CD14-positive monocyte (primary cell): ENCODE measurements around the gene BCR. TPM values are rescaled to one million over a fixed set of nuclear protein-coding genes. Genes with fewer than 3 reads are reported as not detected.

Experiments
- DNase-seq, 3 donors: peaks; one replicate each; pipeline ENCODE4 v3.0.0-alpha.2; 2011 to 2022
- H2AFZ ChIP-seq: 2 replicates; pipeline ENCODE4 v1.6.0; 2012; ENCODE audit warnings: mild to moderate bottlenecking, low read depth, low read length, inconsistent platforms; ENCODE audit not compliant: insufficient read depth, poor library complexity, severe bottlenecking
- H3K27ac ChIP-seq, 2 donors: 1 replicate in 1 of 2; 2 replicates in 1 of 2; pipeline ENCODE4 v1.5.1; 2012 to 2013; ENCODE audit warnings: low read length in 2 of 2, control low read depth in 1 of 2, inconsistent platforms in 1 of 2, low read depth in 1 of 2, mild to moderate bottlenecking in 1 of 2
- H3K27me3 ChIP-seq, 2 donors: one replicate each; pipeline versions ENCODE4 v1.6.0 to v1.6.1; 2011 to 2013; ENCODE audit warnings: low read length in 2 of 2; ENCODE audit not compliant: control insufficient read depth in 2 of 2, insufficient read depth in 2 of 2
- H3K36me3 ChIP-seq, 2 donors: replicated peaks in 1 of 2; 1 replicate in 1 of 2; 2 replicates in 1 of 2; pipeline versions ENCODE4 v1.5.1 to v1.6.1; 2012 to 2013; ENCODE audit warnings: low read length in 2 of 2, control low read depth in 1 of 2, inconsistent platforms in 1 of 2, mild to moderate bottlenecking in 1 of 2; ENCODE audit not compliant: insufficient read depth in 2 of 2, control insufficient read depth in 1 of 2
- H3K4me1 ChIP-seq, 2 donors: 1 replicate in 1 of 2; 2 replicates in 1 of 2; pipeline versions ENCODE4 v1.5.1 to v1.6.1; 2012 to 2013; ENCODE audit warnings: low read length in 2 of 2, control low read depth in 1 of 2, inconsistent platforms in 1 of 2, mild to moderate bottlenecking in 1 of 2, moderate library complexity in 1 of 2; ENCODE audit not compliant: insufficient read depth in 2 of 2, control insufficient read depth in 1 of 2
- H3K4me2 ChIP-seq: replicated peaks from 2 replicates; pipeline ENCODE3; 2012; ENCODE audit warnings: low read length, moderate library complexity, mild to moderate bottlenecking; ENCODE audit not compliant: poor library complexity, severe bottlenecking; ENCODE audit errors: extremely low read depth
- H3K4me3 ChIP-seq, 3 experiments: fragments of 200-600 bp in 1 of 3; sonication (generic) in 1 of 3; replicated peaks in 1 of 3; 1 replicate in 2 of 3; 2 replicates in 1 of 3; pipeline ENCODE4 v1.5.1; 2011 to 2013; ENCODE audit warnings: low read length in 3 of 3, mild to moderate bottlenecking in 3 of 3, control low read depth in 2 of 3, low read depth in 2 of 3, inconsistent platforms in 1 of 3, moderate library complexity in 1 of 3
- H3K79me2 ChIP-seq: 2 replicates; pipeline ENCODE4 v1.6.0; 2012; ENCODE audit warnings: mild to moderate bottlenecking, control low read depth, inconsistent platforms, low read length, moderate library complexity; ENCODE audit not compliant: insufficient read depth
- H3K9ac ChIP-seq: 2 replicates; pipeline ENCODE4 v1.6.0; 2017; ENCODE audit warnings: low read length, mild to moderate bottlenecking; ENCODE audit not compliant: insufficient read depth, poor library complexity, severe bottlenecking
- H3K9me3 ChIP-seq, 2 donors: replicated peaks in 1 of 2; 1 replicate in 1 of 2; 2 replicates in 1 of 2; pipeline versions ENCODE4 v1.5.1 to v1.6.1; 2012 to 2013; ENCODE audit warnings: low read length in 2 of 2, control low read depth in 1 of 2; ENCODE audit not compliant: control insufficient read depth in 1 of 2, insufficient read depth in 1 of 2
- H4K20me1 ChIP-seq: 2 replicates; pipeline ENCODE4 v1.6.0; 2012; ENCODE audit warnings: mild to moderate bottlenecking, low read length, control low read depth, moderate library complexity; ENCODE audit not compliant: insufficient read depth
- H3K27ac Mint-ChIP-seq, 7 donors: one replicate each; pipeline ENCODE4 v1.8.0; 2020; ENCODE audit warnings: mild to moderate bottlenecking in 7 of 7, mixed read lengths in 7 of 7, moderate library complexity in 6 of 7, inconsistent platforms in 2 of 7
- H3K27me3 Mint-ChIP-seq, 3 donors: one replicate each; pipeline ENCODE4 v1.8.0; 2021 to 2022; ENCODE audit warnings: low read depth in 3 of 3, mild to moderate bottlenecking in 3 of 3, mixed read lengths in 3 of 3, moderate library complexity in 3 of 3, inconsistent platforms in 1 of 3
- H3K36me3 Mint-ChIP-seq, 2 donors: one replicate each; pipeline ENCODE4 v1.8.0; 2020; ENCODE audit warnings: mixed read lengths in 2 of 2, inconsistent platforms in 1 of 2, mild to moderate bottlenecking in 1 of 2
- H3K4me1 Mint-ChIP-seq: one replicate; pipeline ENCODE4 v1.8.0; 2020; ENCODE audit warnings: mild to moderate bottlenecking, mixed read lengths
- H3K4me3 Mint-ChIP-seq, 2 donors: one replicate each; pipeline ENCODE4 v1.8.0; 2020; ENCODE audit warnings: mild to moderate bottlenecking in 2 of 2, mixed read lengths in 2 of 2, moderate library complexity in 1 of 2
- H3K9me3 Mint-ChIP-seq, 7 donors: one replicate each; pipeline ENCODE4 v1.8.0; 2020 to 2022; ENCODE audit warnings: mixed read lengths in 7 of 7, mild to moderate bottlenecking in 6 of 7, moderate library complexity in 6 of 7, inconsistent platforms in 2 of 7
- CTCF ChIP-seq: fragments of 200-600 bp; IDR thresholded peaks from one replicate; pipeline ENCODE4 v1.8.0; 2022; ENCODE audit warnings: antibody characterized with exemption, mild to moderate bottlenecking
- WGBS: methylation state at CpG from one replicate; pipeline ENCODE4 v1.1.5; 2013; ENCODE audit warnings: missing lambda C conversion rate; ENCODE audit not compliant: insufficient coverage; 5-methylcytosine and 5-hydroxymethylcytosine counted together
- intact Hi-C, 2 donors: fragments of 100-400 bp; cut with micrococcal nuclease; formaldehyde crosslinking; loops; one replicate each; pipeline versions ENCODE4 v1.15.0 to v1.15.1; 2023
- polyA plus RNA-seq, 3 donors: library from polyadenylated mRNA; depleted of rRNA in 1 of 3; unstranded in 2 of 3; stranded (reverse) in 1 of 3; fragments of 300-500 nt in 2 of 3; fragments of >200 nt in 1 of 3; fragmentation: Illumina TruSeq in 2 of 3; gene quantifications; 1 replicate in 2 of 3; 2 replicates in 1 of 3; pipeline ENCODE4 v1.2.3, GENCODE V29; 2012 to 2021

The BCR gene
- polyA plus RNA-seq, 3 donors: 0.97 to 20.9 (median 0.97) TPM

GRCh38 chr22:23204541-23205157 lies 24.3 kb downstream of the BCR start:
- Mint-ChIP-seq H3K27ac (peak overlapping the region in 1 of 7 donors; percentile 61), H3K4me1 (peaks cover 6% of the 10 kb centered on the region), H3K4me3 (no peak overlapping the region), H3K9me3 (no peaks in the 10 kb centered on the region), H3K36me3 (peaks cover 30 to 72% of the 10 kb centered on the region in 2 donors), H3K27me3 (peaks cover 0 to 2% (median 0%) of the 10 kb centered on the region in 3 donors)
- H4K20me1 ChIP-seq: peaks cover 65% of the 10 kb centered on the region
- peak overlapping the region in 1 of 2 donors; percentile 7 for H3K27ac ChIP-seq
- H3K79me2 ChIP-seq: peaks cover 98% of the 10 kb centered on the region
- H3K36me3 ChIP-seq: peaks cover 7 to 53% of the 10 kb centered on the region in 2 donors
- no peak overlapping the region for H2AFZ ChIP-seq
- H3K27me3 ChIP-seq: no peaks in the 10 kb centered on the region
- no peaks in the 10 kb centered on the region for H3K4me1 ChIP-seq
- TF ChIP-seq CTCF: no peak
- WGBS: 77% methylated on average over 10 of the region's 11 CpGs
- H3K4me2 ChIP-seq: no peak overlapping the region
- no peaks in the 10 kb centered on the region for H3K9me3 ChIP-seq
- DNase-seq: no peak
- intact Hi-C loops: no loop called here
- no peak overlapping the region for H3K4me3 ChIP-seq
- H3K9ac ChIP-seq: no peak overlapping the region

GRCh38 chr22:23205339-23206049 lies 25.2 kb downstream of the BCR start:
- H3K4me2 ChIP-seq: no peak overlapping the region
- no peaks in the 10 kb centered on the region for H3K9me3 ChIP-seq
- H3K27me3 ChIP-seq: no peaks in the 10 kb centered on the region
- WGBS: 89% methylated on average over 5 of the region's 9 CpGs
- peaks cover 65% of the 10 kb centered on the region for H4K20me1 ChIP-seq
- TF ChIP-seq CTCF: no peak
- Mint-ChIP-seq H3K36me3 (peaks cover 31 to 69% of the 10 kb centered on the region in 2 donors), H3K4me1 (peaks cover 7% of the 10 kb centered on the region), H3K4me3 (no peak overlapping the region), H3K9me3 (no peaks in the 10 kb centered on the region), H3K27ac (peak overlapping the region in 1 of 7 donors; percentile 21), H3K27me3 (peaks cover 0 to 2% (median 0%) of the 10 kb centered on the region in 3 donors)
- H3K4me1 ChIP-seq: no peaks in the 10 kb centered on the region
- peaks cover 7 to 53% of the 10 kb centered on the region in 2 donors for H3K36me3 ChIP-seq
- no peak overlapping the region for H3K4me3 ChIP-seq
- intact Hi-C loops: no loop called here
- H2AFZ ChIP-seq: no peak overlapping the region
- no peak overlapping the region for H3K9ac ChIP-seq
- peak overlapping the region in 1 of 2 donors; percentile 7 for H3K27ac ChIP-seq
- no peak for DNase-seq
- peaks cover 98% of the 10 kb centered on the region for H3K79me2 ChIP-seq
